ENCODE measurements around the gene GLYAT. TPM values are rescaled to one million over a fixed set of nuclear protein-coding genes. Genes with fewer than 3 reads are reported as not detected.
"Not testable (repeated sequence)": the region's sequence is repeated elsewhere in the genome, so short reads cannot be mapped to it uniquely, and the experiment has no call there.

Gene GLYAT
- total RNA-seq, 1 donor from 2014 or later = not detected

GRCh38 chr11:58707767-58708166 lies 24.0 kb downstream of the GLYAT start:
- DNase-seq (ENCODE audit: low read depth) = no peak
- H3K4me3 ChIP-seq (ENCODE audit: low read depth, low read length) = no peak overlapping the region
- TF ChIP-seq, protein P1, sequence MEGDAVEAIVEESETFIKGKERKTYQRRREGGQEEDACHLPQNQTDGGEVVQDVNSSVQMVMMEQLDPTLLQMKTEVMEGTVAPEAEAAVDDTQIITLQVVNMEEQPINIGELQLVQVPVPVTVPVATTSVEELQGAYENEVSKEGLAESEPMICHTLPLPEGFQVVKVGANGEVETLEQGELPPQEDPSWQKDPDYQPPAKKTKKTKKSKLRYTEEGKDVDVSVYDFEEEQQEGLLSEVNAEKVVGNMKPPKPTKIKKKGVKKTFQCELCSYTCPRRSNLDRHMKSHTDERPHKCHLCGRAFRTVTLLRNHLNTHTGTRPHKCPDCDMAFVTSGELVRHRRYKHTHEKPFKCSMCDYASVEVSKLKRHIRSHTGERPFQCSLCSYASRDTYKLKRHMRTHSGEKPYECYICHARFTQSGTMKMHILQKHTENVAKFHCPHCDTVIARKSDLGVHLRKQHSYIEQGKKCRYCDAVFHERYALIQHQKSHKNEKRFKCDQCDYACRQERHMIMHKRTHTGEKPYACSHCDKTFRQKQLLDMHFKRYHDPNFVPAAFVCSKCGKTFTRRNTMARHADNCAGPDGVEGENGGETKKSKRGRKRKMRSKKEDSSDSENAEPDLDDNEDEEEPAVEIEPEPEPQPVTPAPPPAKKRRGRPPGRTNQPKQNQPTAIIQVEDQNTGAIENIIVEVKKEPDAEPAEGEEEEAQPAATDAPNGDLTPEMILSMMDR (IDR thresholded peaks at IDR 0.05; ENCODE audit: insufficient read depth, low read length, poor library complexity, severe bottlenecking) = no peak
- H3K36me3 ChIP-seq (ENCODE audit: control insufficient read depth, insufficient read depth, low read length) = no peaks in the 10 kb centered on the region
- H3K27me3 ChIP-seq (ENCODE audit: control insufficient read depth, insufficient read depth, low read length) = no peaks in the 10 kb centered on the region

DNA sequence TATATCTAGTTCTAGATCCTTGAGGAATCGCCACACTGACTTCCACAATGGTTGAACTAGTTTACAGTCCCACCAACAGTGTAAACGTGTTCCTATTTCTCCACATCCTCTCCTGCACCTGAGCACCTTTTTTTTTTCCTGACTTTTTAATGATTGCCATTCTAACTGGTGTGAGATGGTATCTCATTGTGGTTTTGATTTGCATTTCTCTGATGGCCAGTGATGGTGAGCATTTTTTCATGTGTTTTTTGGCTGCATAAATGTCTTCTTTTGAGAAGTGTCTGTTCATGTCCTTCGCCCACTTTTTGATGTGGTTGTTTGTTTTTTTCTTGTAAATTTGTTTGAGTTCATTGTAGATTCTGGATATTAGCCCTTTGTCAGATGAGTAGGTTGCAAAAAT lies 34.9 kb downstream of the GLYAT start:
- not testable (repeated sequence) for H3K4me3 ChIP-seq (ENCODE audit: low read depth, low read length); H3K36me3 ChIP-seq (ENCODE audit: control insufficient read depth, insufficient read depth, low read length); DNase-seq (ENCODE audit: low read depth)

DNA sequence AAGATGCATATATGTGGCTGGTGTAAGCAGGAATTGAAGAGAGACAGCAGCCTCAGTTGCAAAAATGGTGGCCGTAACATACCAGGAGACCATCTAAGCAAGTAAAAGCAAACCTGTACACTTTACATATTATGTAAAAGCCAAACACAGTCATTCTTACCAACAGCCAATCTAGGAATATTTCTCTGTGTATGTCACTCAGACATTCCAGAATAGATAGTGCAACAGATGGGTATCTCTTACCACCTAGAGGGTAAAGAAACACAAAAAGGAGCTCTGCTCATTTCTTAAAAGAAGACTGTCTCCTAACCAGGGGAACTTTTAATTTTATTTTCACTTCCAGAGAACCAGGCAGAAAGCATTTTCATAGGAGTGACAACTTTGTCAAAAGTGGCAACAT lies 38.7 kb downstream of the GLYAT start:
- H3K36me3 ChIP-seq (ENCODE audit: control insufficient read depth, insufficient read depth, low read length) = no peaks in the 10 kb centered on the region
- H3K4me3 ChIP-seq (ENCODE audit: low read depth, low read length) = no peak overlapping the region
- no peaks in the 10 kb centered on the region for H3K27me3 ChIP-seq (ENCODE audit: control insufficient read depth, insufficient read depth, low read length)
- DNase-seq (ENCODE audit: low read depth) = no peak
- TF ChIP-seq, protein P1 (IDR thresholded peaks at IDR 0.05; ENCODE audit: insufficient read depth, low read length, poor library complexity, severe bottlenecking) = no peak

More for the DNA sequence above, 34.9 kb downstream of the GLYAT start:
- H3K27me3 ChIP-seq (ENCODE audit: control insufficient read depth, insufficient read depth, low read length) = not testable (repeated sequence)

GRCh38 chr11:58691675-58692074 lies 40.1 kb downstream of the GLYAT start:
- H3K27me3 ChIP-seq (ENCODE audit: control insufficient read depth, insufficient read depth, low read length) = no peaks in the 10 kb centered on the region

GRCh38 chr11:58688789-58689503 lies 42.8 kb downstream of the GLYAT start:
- Histone ChIP-seq H3K4me3 (ENCODE audit: low read depth, low read length) (no peak overlapping the region), H3K36me3 (ENCODE audit: control insufficient read depth, insufficient read depth, low read length) (no peaks in the 10 kb centered on the region), H3K27me3 (ENCODE audit: control insufficient read depth, insufficient read depth, low read length) (no peaks in the 10 kb centered on the region)
- TF ChIP-seq, protein P1 (IDR thresholded peaks at IDR 0.05; ENCODE audit: insufficient read depth, low read length, poor library complexity, severe bottlenecking) = no peak
- peak; percentile 58 for DNase-seq (ENCODE audit: low read depth)

More at GRCh38 chr11:58691675-58692074, 40.1 kb downstream of the GLYAT start:
- no peaks in the 10 kb centered on the region for H3K36me3 ChIP-seq (ENCODE audit: control insufficient read depth, insufficient read depth, low read length)
- TF ChIP-seq, protein P1 (IDR thresholded peaks at IDR 0.05; ENCODE audit: insufficient read depth, low read length, poor library complexity, severe bottlenecking) = no peak
- no peak overlapping the region for H3K4me3 ChIP-seq (ENCODE audit: low read depth, low read length)
- no peak for DNase-seq (ENCODE audit: low read depth)

DNA sequence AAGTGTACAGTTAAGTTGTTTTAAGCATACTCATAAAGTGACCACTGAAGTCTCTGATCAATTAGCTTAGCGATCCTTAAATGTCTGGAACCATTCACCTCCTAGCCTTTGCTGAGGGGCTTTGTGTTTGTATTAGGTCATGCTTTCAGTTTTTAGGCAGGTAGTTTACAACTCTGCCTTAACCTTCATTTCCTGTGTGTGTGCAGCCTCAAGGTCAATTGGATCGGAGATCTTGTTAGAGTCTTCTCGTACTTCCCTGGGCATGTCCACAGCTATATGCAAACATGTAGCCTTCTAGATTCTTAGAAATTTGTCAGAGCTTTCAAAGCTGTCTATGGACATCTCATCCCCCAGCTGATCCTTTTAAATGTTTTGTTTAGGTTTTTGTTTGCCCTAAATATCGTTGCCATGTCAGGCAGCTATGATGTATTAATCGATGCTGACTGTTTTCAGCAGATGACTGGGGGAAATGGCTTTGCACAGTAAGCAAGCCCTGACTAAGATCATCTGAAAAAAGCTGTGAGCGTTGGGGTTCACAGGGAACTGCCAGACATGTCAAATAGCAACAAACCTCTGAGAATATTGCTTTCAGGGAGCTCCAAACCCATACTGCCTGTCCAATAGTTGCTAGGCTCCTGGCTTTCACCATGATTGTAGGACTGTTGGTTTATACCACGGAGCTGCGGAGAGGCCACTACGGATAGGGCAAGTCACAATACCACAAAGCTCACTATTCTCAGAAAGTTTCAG lies 45.6 kb downstream of the GLYAT start:
- Histone ChIP-seq H3K27me3 (ENCODE audit: control insufficient read depth, insufficient read depth, low read length) (no peaks in the 10 kb centered on the region), H3K4me3 (ENCODE audit: low read depth, low read length) (no peak overlapping the region), H3K36me3 (ENCODE audit: control insufficient read depth, insufficient read depth, low read length) (no peaks in the 10 kb centered on the region)
- TF ChIP-seq, protein P1 (IDR thresholded peaks at IDR 0.05; ENCODE audit: insufficient read depth, low read length, poor library complexity, severe bottlenecking) = no peak
- DNase-seq (ENCODE audit: low read depth) = no peak

DNA sequence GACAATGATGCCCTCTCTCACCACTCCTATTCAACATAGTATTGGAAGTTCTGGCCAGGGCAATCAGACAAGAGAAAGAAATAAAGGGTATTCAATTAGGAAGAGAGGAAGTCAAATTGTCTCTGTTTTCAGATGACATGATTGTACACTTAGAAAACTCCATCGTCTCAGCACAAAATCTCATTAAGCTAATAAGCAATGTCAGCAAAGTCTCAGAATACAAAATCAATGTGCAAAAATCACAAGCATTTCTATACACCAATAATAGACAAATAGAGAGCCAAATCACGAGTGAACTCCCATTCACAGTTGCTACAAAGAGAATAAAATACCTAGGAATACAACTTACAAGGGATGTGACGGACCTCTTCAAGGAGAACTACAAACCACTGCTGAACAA lies 49.1 kb downstream of the GLYAT start:
- not testable (repeated sequence) for H3K4me3 ChIP-seq (ENCODE audit: low read depth, low read length); DNase-seq (ENCODE audit: low read depth); H3K36me3 ChIP-seq (ENCODE audit: control insufficient read depth, insufficient read depth, low read length); H3K27me3 ChIP-seq (ENCODE audit: control insufficient read depth, insufficient read depth, low read length)

DNA sequence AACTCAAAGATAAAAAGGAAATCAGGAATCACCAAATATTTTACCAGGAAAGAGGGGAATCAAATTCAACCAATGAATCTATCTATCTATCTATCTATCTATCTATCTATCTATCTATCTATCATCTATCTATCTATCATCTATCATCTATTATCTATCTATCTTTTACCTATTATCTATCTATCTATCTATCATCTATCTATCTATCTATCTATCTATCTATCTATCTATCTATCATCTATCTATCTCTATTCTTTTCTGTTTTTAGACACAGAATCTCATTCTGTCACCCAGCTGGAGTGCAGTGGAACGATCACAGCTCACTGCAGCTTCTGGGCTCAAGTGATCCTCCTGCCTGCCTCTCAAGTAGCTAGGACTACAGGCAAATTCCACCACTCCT lies 54.2 kb downstream of the GLYAT start:
- not testable (repeated sequence) for DNase-seq (ENCODE audit: low read depth); H3K4me3 ChIP-seq (ENCODE audit: low read depth, low read length); H3K27me3 ChIP-seq (ENCODE audit: control insufficient read depth, insufficient read depth, low read length); H3K36me3 ChIP-seq (ENCODE audit: control insufficient read depth, insufficient read depth, low read length)
